GM12878 (cell line): Measurements from ENCODE around the gene PCDHGA7. TPM values are rescaled to one million over a fixed set of nuclear protein-coding genes. Genes with fewer than 3 reads are reported as not detected.

Experiments used
- ATAC-seq: fragments of 200-7000 bp; cut with Tn5 transposase; 3 replicates; pipeline ENCODE4 v1.9.1; 2020; ENCODE audit warnings: mild to moderate bottlenecking, moderate library complexity
- BruUV-seq: library from RNA; stranded (reverse); fragments of 400-500 nt; replicated peaks from 2 replicates; lab custom pipeline; 2021; lab: Mats Ljungman, UMichigan
- CTCF ChIA-PET: fragments of 300-600 bp; sonication (Branson Sonifier 250); formaldehyde crosslinking; extraction: SDS; loops from one replicate; lab custom pipeline; 2021; ENCODE audit warnings: inconsistent platforms; lab: Yijun Ruan, JAX
- POLR2A ChIA-PET: fragments of 350-600 bp; formaldehyde crosslinking; extraction: SDS; loops from one replicate; lab custom pipeline; 2021; ENCODE audit warnings: inconsistent platforms; lab: Charles Lee
- RAD21 ChIA-PET: fragments of 300-600 bp; sonication (Branson Sonifier 250); formaldehyde crosslinking; loops from one replicate; lab custom pipeline; 2023; ENCODE audit warnings: antibody characterized with exemption; ENCODE audit not compliant: unreplicated experiment; lab: Charles Lee
- SMC1A ChIA-PET: fragments of 300-600 bp; sonication (Branson Sonifier 250); formaldehyde crosslinking; loops from one replicate; lab custom pipeline; 2023; ENCODE audit not compliant: unreplicated experiment, uncharacterized antibody; lab: Charles Lee
- DNase-seq: peaks from one replicate; pipeline ENCODE4 v3.0.0-alpha.2; 2011; ENCODE audit warnings: low read depth, low spot score
- FAIRE-seq: peaks from 3 replicates; lab custom pipeline; 2011; peaks lifted over from hg19 to GRCh38; lab: Jason Lieb, UNC
- H2AFZ ChIP-seq: 2 replicates; pipeline ENCODE4 v1.6.0; 2011; ENCODE audit warnings: low read depth, low read length, control low read depth; ENCODE audit not compliant: control insufficient read depth
- H3K27ac ChIP-seq: 2 replicates; pipeline ENCODE4 v1.5.1; 2011; ENCODE audit warnings: control low read depth; ENCODE audit not compliant: control insufficient read depth, insufficient read depth
- H3K27me3 ChIP-seq, 2 experiments: replicated peaks in 1 of 2; 2 replicates each; pipeline versions ENCODE4 v1.6.0 to v1.6.1; 2011; ENCODE audit warnings: low read length in 1 of 2; ENCODE audit not compliant: control insufficient read depth in 2 of 2, insufficient read depth in 2 of 2
- H3K36me3 ChIP-seq, 2 experiments: 2 replicates each; pipeline ENCODE4 v1.5.1; 2011; ENCODE audit warnings: low read length in 1 of 2; ENCODE audit not compliant: control insufficient read depth in 2 of 2, insufficient read depth in 2 of 2
- H3K4me1 ChIP-seq: 2 replicates; pipeline ENCODE4 v1.6.1; 2011; ENCODE audit warnings: mild to moderate bottlenecking, low read length, moderate library complexity, mixed read lengths; ENCODE audit not compliant: control insufficient read depth, insufficient read depth
- H3K4me2 ChIP-seq: 2 replicates; pipeline ENCODE4 v1.6.0; 2011; ENCODE audit warnings: control low read depth; ENCODE audit not compliant: control insufficient read depth, insufficient read depth
- H3K4me3 ChIP-seq: fragments of 200-600 bp; sonication (generic); 2 replicates; pipeline ENCODE4 v1.5.1; 2016
- H3K79me2 ChIP-seq: 2 replicates; pipeline ENCODE4 v1.6.0; 2011; ENCODE audit warnings: low read length; ENCODE audit not compliant: control insufficient read depth, insufficient read depth
- H3K9ac ChIP-seq: 2 replicates; pipeline ENCODE4 v1.8.0; 2011; ENCODE audit warnings: low read length, control low read depth, mixed read lengths; ENCODE audit not compliant: control insufficient read depth, insufficient read depth
- H3K9me3 ChIP-seq: replicated peaks from 3 replicates; pipeline ENCODE4 v1.5.1; 2011; ENCODE audit warnings: mild to moderate bottlenecking, low read length; ENCODE audit not compliant: control insufficient read depth, insufficient read depth
- H4K20me1 ChIP-seq: 2 replicates; pipeline ENCODE4 v1.6.0; 2011; ENCODE audit not compliant: control insufficient read depth, insufficient read depth
- IKZF2 ChIP-seq, 2 experiments: fragments of 450-650 bp; IDR thresholded peaks; 2 replicates each; pipeline ENCODE4 v1.6.1; 2017; ENCODE audit warnings: mild to moderate bottlenecking in 2 of 2, moderate library complexity in 2 of 2
- MAX ChIP-seq: IDR thresholded peaks from 2 replicates; pipeline ENCODE4 v1.6.1; 2012; ENCODE audit warnings: low read depth, low read length, improper control_type of control experiment
- NR2F1 ChIP-seq: fragments of 450-650 bp; conservative IDR thresholded peaks from 2 replicates; pipeline ENCODE4 v1.6.1; 2017; ENCODE audit warnings: mild to moderate bottlenecking
- POLR2AphosphoS5 ChIP-seq: IDR thresholded peaks from 2 replicates; pipeline ENCODE4 v1.6.1; 2011; ENCODE audit warnings: mild to moderate bottlenecking, low read length, inconsistent platforms
- RCOR1 ChIP-seq: conservative IDR thresholded peaks from 2 replicates; pipeline ENCODE4 v1.6.1; 2012; ENCODE audit warnings: low read depth, low read length, improper control_type of control experiment
- SMAD5 ChIP-seq: IDR thresholded peaks from 2 replicates; pipeline ENCODE4 v1.6.1; 2016; ENCODE audit warnings: antibody characterized with exemption, low read depth
- SREBF2 ChIP-seq: IDR thresholded peaks from 2 replicates; pipeline ENCODE4 v1.6.1; 2012; ENCODE audit warnings: mild to moderate bottlenecking, low read length
- STAT3 ChIP-seq: IDR thresholded peaks from 2 replicates; pipeline ENCODE4 v1.6.1; 2011; ENCODE audit warnings: low read depth, low read length, improper control_type of control experiment
- ZNF207 ChIP-seq: fragments of 450-650 bp; IDR thresholded peaks from 2 replicates; pipeline ENCODE4 v1.6.1; 2014; ENCODE audit warnings: antibody characterized with exemption, mild to moderate bottlenecking, borderline replicate concordance
- ZNF24 ChIP-seq: fragments of 450-650 bp; IDR thresholded peaks from 2 replicates; pipeline ENCODE4 v1.6.1; 2017; ENCODE audit warnings: antibody characterized with exemption, mild to moderate bottlenecking
- ZNF687 ChIP-seq: fragments of 450-650 bp; IDR thresholded peaks from 2 replicates; pipeline ENCODE4 v1.6.1; 2017; ENCODE audit warnings: mild to moderate bottlenecking, moderate library complexity
- WGBS: methylation state at CpG from one replicate; pipeline ENCODE4 v1.1.6; 2016; ENCODE audit warnings: low lambda C conversion rate; ENCODE audit not compliant: insufficient replicate concordance, insufficient coverage; ENCODE audit errors: missing lambda C conversion rate; 5-methylcytosine and 5-hydroxymethylcytosine counted together
- in situ Hi-C: fragments of 300-500 bp; cut with MboI; formaldehyde crosslinking; loops from 9 replicates; pipeline ENCODE4 v1.14.3; 2018; ENCODE audit warnings: mixed read lengths
- intact Hi-C: fragments of 100-400 bp; cut with micrococcal nuclease; formaldehyde crosslinking; loops from one replicate; pipeline ENCODE4 v1.14.2; 2022; ENCODE audit not compliant: unreplicated experiment
- polyA plus RNA-seq, 11 experiments: library from polyadenylated mRNA; depleted of rRNA in 4 of 11; unstranded in 6 of 11; stranded (reverse) in 5 of 11; fragments of >200 nt; fragmentation: Nextera tagmentation in 4 of 11; fragmentation: Illumina TruSeq in 1 of 11; extraction: Ambion mirVana in 4 of 11; extraction: Trizol in 1 of 11; gene quantifications; 1 replicate in 1 of 11; 2 replicates in 10 of 11; pipeline versions ENCODE4 v1.2.1 to v1.2.3, GENCODE V29; 2011 to 2016; ENCODE audit warnings: inconsistent platforms in 2 of 11, missing spikeins in 2 of 11, low read depth in 1 of 11
- total RNA-seq, 4 experiments: library from RNA; depleted of rRNA in 3 of 4; stranded (reverse); fragments of >200 nt in 3 of 4; fragmentation: Illumina TruSeq in 1 of 4; extraction: Trizol in 1 of 4; gene quantifications; 2 replicates each; pipeline versions ENCODE4 v1.2.1 to v1.2.3, GENCODE V29; 2013 to 2021
- TF ChIP-seq, protein P1 (sequence below): fragments of 450-650 bp; IDR thresholded peaks from 2 replicates; pipeline ENCODE4 v1.6.1; 2017; ENCODE audit warnings: antibody characterized with exemption, mild to moderate bottlenecking, moderate library complexity
- TF ChIP-seq, protein P2 (sequence below): fragments of 450-650 bp; IDR thresholded peaks from 2 replicates; pipeline ENCODE4 v1.6.1; 2016; ENCODE audit warnings: mild to moderate bottlenecking, moderate library complexity, borderline replicate concordance

PCDHGA7 gene
- total and polyA plus RNA-seq, 10 of the 15 experiments (the other 5 are each of a cell fraction or from before 2014, with no cell fraction given): 0.01 to 0.18 (median 0.08) TPM; not detected in 3

- RAD21 ChIA-PET: no interaction called here
- H4K20me1 ChIP-seq: no peaks in the 10 kb centered on the region
- H3K79me2 ChIP-seq: no peaks in the 10 kb centered on the region
- no peak overlapping the region for H2AFZ ChIP-seq
- POLR2A ChIA-PET: no interaction called here
- BruUV-seq: no TSS peak
- no peak overlapping the region for H3K4me3 ChIP-seq
- H3K36me3 ChIP-seq: no peaks in the 10 kb centered on the region
- intact Hi-C loops (no loop called here), in situ Hi-C loops (no loop called here)
- FAIRE-seq (no peak), DNase-seq (no peak), ATAC-seq (no peak)
- peaks cover 5% of the 10 kb centered on the region; the same call in 2 of the 3 replicates for H3K9me3 ChIP-seq
- H3K4me2 ChIP-seq: no peak overlapping the region
- H3K4me1 ChIP-seq: no peaks in the 10 kb centered on the region
- CTCF ChIA-PET: no interaction called here
- H3K27ac ChIP-seq: no peak overlapping the region
- no peaks in the 10 kb centered on the region for H3K27me3 ChIP-seq
- SMC1A ChIA-PET: no interaction called here
- no peak overlapping the region for H3K9ac ChIP-seq
- WGBS: 95% methylated on average over 43 of the region's 43 CpGs
- TF ChIP-seq RCOR1 (no peak), ZNF207 (no peak), NR2F1 (no peak), IKZF2 (IDR thresholded peaks at IDR 0.05) (no peak), SREBF2 (no peak), MAX (no peak), SMAD5 (no peak), ZNF687 (no peak), STAT3 (no peak), POLR2AphosphoS5 (no peak), ZNF24 (no peak)
- TF ChIP-seq, protein P1, sequence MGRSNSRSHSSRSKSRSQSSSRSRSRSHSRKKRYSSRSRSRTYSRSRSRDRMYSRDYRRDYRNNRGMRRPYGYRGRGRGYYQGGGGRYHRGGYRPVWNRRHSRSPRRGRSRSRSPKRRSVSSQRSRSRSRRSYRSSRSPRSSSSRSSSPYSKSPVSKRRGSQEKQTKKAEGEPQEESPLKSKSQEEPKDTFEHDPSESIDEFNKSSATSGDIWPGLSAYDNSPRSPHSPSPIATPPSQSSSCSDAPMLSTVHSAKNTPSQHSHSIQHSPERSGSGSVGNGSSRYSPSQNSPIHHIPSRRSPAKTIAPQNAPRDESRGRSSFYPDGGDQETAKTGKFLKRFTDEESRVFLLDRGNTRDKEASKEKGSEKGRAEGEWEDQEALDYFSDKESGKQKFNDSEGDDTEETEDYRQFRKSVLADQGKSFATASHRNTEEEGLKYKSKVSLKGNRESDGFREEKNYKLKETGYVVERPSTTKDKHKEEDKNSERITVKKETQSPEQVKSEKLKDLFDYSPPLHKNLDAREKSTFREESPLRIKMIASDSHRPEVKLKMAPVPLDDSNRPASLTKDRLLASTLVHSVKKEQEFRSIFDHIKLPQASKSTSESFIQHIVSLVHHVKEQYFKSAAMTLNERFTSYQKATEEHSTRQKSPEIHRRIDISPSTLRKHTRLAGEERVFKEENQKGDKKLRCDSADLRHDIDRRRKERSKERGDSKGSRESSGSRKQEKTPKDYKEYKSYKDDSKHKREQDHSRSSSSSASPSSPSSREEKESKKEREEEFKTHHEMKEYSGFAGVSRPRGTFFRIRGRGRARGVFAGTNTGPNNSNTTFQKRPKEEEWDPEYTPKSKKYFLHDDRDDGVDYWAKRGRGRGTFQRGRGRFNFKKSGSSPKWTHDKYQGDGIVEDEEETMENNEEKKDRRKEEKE: no peak
- TF ChIP-seq, protein P2, sequence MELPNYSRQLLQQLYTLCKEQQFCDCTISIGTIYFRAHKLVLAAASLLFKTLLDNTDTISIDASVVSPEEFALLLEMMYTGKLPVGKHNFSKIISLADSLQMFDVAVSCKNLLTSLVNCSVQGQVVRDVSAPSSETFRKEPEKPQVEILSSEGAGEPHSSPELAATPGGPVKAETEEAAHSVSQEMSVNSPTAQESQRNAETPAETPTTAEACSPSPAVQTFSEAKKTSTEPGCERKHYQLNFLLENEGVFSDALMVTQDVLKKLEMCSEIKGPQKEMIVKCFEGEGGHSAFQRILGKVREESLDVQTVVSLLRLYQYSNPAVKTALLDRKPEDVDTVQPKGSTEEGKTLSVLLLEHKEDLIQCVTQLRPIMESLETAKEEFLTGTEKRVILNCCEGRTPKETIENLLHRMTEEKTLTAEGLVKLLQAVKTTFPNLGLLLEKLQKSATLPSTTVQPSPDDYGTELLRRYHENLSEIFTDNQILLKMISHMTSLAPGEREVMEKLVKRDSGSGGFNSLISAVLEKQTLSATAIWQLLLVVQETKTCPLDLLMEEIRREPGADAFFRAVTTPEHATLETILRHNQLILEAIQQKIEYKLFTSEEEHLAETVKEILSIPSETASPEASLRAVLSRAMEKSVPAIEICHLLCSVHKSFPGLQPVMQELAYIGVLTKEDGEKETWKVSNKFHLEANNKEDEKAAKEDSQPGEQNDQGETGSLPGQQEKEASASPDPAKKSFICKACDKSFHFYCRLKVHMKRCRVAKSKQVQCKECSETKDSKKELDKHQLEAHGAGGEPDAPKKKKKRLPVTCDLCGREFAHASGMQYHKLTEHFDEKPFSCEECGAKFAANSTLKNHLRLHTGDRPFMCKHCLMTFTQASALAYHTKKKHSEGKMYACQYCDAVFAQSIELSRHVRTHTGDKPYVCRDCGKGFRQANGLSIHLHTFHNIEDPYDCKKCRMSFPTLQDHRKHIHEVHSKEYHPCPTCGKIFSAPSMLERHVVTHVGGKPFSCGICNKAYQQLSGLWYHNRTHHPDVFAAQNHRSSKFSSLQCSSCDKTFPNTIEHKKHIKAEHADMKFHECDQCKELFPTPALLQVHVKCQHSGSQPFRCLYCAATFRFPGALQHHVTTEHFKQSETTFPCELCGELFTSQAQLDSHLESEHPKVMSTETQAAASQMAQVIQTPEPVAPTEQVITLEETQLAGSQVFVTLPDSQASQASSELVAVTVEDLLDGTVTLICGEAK: no peak
Measured at GRCh38 chr5:141384471-141385267, 2.1 kb downstream of the PCDHGA7 start.
